HG03045 (cell line): ENCODE results near the gene TCEA2.

ENCODE experiments used
- ATAC-seq: cut with Tn5 transposase; IDR thresholded peaks from one replicate; pipeline ENCODE4 v1.9.1; 2021; ENCODE audit warnings: mild to moderate bottlenecking, moderate library complexity; ENCODE audit not compliant: unreplicated experiment

Gene TCEA2

DNA sequence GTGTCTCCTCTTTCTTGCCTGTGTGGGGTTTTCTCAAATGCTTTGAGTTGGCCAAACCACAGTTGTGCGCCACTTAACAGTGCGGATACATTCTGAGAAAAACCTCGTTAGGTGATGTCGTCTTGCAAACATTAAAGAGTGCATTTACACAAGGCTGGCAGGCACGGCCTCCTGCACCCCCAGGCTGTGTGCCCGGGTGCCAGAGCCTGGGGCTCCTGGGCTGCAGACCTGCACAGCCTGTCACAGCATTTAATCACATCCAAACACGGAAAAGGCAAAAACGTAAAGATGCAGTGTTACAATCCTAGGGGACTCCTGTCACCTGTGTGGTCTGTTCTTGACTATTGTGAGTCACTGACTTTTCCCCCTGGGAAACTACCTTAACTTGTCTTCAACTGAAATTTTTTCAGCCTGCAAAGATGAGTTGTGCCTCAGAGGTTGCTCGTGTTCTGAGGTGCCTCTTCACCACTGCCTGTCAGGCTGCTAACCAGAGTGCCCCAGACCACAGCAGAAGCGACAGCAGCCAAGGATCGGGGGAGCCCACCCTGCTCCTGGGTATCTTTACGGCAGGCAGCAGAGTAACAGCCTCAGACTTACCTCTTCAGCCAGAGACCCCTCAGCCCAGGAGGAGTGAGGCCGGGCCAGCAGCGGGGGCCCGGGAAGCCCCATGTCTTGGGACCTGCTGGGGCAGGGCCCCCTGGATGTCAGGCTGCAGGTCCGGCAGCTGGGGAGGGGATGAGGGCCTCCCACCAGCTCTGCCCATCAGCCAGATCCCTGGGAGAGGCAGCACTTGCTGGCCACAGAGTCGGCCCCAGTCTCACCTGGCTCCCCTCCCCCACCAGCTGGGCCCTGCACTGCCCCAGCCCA, 27.7 kb upstream of the TCEA2 start:
- ATAC-seq: no peak

DNA sequence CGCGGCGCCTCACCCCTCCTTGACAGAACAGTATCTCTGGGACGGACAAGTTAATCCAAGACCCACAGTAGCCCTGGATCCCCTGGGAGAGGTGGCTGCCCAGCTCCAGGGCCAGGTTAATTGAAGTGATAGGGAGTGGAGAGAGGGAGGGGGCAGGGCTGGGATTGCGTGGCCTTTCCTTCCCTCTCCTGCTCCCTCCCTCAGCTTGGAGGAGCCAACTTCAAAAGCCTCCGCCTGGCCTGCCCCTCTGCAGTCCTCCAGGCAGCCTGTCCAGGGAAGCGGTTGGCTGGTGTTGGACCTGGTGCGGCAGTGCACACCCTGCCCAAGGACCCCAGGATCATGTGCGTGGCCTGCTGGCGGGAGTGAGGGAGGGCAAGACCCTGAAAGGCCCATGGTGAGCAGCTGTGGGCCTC, 27.1 kb upstream of the TCEA2 start, which contains the start of gene C20orf204:
TSS of gene C20orf204 (plus strand) at position 250 of the 413 bp plus-strand sequence. CDS start at position 392, 142 bp downstream.
- no peak for ATAC-seq

DNA sequence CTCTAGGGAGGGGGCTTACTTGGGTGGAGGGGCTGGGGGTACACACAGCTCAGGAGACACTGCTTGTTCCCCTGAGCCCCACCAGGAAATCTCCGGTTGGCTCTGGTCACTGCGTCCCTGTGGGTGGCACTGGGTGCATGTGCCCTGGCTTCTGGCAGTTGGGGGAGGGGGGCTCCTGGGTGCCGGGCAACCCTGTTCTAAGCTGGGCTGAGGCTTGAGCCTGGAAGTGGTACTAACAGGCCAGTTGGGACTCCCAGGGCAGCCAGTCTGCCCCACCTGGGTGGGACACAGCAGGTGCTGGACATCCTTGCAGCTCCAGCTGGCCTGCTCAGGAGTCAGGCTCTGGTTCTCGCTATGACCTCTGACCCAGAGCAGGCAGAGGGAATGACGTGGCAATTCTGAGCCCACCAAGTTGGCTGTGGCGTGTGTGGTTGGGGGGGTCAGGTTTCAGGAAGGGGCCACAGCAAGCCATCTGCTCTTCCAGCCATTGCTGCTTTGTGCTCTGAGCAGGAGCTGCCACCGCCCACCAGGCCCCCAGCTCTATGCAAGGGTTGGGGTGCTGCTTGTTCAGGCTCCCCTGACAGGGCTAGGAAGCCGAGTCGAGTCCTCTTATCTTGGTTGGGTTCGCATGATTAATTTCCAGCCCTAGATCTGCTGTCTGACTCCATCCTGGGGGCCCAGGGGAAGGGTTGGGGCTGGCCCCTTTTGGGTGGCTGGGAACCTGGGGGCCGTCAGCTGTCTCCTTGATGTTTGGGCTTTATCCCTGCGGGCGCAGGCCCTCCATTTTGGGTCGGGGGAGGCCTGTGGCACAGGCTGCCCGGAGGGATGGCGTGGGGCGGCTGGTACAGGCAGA, 26.4 kb upstream of the TCEA2 start:
- no peak for ATAC-seq

DNA sequence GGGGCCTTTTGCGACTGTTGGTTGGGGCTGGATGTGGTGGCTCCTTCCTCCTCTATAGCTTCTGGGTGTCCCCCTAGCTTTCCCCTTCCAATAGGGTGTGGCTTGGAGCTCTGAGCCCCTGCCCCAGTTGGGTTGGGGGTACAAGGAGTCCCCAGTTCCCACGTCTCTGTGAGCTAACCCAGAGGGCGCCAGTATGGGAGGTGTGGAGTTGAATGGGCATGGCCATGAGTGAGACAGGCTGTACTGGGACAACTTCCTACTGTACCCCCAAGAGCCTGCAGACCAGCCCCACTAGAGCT, 25.9 kb upstream of the TCEA2 start:
- no peak for ATAC-seq

DNA sequence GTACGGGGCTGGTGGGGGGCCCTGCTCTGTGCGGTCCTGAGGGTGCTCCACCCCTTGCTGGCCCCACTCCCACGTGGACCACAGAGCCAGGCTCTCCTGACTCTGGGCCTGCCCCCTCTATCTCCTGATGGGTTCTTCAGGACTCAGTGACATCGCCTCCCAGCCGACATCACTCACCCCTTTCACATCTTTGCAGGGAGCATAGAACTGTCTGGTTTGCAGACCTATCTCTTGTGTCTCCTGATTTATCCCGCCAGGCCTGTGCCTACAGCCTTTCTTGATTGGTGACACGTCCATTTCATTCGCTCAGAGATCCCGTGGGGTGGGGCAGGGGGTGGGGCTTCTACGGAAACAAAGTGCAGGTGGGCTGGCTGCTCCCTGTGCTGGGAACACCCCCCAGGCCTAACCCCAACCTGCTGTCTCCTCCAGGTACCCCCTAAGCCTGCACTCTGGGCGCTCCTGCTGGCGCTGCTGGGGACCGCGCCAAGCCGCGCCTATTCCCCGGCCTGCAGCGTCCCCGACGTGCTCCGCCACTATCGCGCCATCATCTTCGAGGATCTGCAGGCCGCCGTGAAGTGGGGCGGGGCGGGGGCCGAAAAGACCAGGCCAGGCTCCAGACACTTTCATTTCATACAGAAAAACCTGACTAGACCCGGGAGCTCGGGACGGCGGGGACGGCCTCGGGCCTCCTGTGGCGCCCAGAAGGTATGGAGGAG, 25.3 kb upstream of the TCEA2 start:
- peak; percentile 5 for ATAC-seq

DNA sequence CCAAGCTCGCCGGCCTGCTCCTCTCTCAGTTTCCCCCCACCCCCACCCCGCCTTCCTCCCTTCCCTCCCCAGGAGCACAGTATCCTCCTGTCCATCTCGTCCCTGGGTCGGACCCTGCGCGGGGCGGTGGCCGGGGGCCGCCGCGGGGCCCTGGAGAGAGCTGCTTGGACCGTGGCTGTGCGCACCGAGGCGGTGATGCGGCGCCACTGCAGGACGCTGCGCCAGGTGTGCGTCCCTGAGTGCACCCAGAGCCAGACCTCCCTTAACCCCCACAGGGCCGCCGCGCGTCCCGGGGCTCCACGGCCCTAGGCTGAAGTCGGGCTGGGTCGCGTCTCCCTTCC, 24.8 kb upstream of the TCEA2 start:
- ATAC-seq: peak; percentile 25

DNA sequence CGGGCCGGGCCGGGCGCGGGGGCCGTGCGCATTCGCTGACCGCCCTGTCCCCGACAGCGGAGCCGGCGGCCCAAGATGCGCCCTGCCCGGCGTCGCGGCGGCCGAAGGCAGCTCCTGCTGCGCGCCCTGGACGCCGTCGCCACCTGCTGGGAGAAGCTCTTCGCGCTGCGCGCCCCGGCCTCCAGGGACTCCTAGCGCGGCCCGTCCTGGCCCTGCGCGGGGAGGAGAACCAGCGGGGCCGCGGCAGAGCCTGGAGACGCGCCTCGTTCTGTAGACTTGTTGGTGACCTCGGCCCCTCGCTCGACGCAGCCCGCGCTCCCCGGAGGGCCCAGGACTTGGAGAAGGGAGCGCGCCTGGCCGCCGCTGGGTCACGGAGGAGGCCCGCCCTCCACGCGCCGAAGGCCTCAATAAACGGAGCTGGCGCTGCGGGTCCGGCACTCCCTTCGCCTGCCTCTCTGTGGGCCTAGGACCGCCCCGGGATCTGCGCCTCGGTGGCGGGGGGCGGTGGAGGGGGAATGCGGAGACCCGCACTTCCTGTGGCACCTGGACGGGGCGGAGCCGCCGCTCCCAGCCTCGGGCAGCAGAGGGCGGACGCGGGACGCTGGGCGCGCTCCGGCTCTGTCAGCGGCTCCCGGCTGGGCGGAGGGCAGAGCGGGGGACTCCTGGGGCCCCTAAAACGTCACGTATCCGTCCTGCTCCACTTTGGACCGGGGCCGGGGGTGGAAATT, 24.3 kb upstream of the TCEA2 start:
- ATAC-seq: peak; percentile 41

DNA sequence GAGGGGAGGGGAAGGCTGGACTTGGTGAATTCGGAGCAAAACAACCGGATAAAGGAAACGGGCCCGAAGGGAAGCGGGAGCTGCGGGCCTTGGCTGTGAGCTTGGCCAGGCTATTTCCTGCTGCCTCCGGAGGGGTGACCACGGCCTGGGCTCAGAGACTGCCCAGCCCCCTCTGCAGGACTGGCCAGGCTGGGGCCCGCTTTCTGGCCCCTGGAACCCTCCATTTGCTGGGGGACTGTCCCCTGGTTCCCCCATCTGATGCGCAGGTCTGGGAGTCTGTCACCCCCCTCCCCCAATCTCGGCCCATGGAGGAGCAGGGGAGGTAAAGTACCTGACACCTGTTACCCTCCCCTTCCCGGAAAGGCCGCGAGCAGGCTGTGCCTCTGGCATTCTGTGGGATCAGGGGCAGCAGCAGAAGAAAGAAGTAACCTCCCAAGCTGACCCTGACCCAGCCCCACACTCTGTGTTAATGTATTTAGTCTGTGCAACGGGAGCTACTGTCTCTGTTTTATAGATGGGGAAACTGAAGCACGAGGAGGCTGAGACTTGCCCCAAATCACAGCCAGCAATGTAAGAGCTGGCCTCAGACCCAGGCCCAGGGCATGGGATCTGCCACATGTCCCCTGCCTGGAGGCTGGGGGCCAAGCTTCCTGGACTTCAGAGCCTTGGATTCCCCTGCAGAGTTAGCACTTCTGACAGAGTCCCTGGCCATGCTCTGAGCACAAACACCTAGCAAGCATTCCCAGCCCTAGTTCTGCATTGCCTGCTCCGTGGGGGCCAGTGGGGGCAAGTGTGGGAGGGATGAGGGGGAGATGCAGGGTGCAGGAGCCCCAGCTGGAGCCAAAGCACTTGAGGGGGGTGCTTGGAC, 23.5 kb upstream of the TCEA2 start:
- ATAC-seq: no peak

DNA sequence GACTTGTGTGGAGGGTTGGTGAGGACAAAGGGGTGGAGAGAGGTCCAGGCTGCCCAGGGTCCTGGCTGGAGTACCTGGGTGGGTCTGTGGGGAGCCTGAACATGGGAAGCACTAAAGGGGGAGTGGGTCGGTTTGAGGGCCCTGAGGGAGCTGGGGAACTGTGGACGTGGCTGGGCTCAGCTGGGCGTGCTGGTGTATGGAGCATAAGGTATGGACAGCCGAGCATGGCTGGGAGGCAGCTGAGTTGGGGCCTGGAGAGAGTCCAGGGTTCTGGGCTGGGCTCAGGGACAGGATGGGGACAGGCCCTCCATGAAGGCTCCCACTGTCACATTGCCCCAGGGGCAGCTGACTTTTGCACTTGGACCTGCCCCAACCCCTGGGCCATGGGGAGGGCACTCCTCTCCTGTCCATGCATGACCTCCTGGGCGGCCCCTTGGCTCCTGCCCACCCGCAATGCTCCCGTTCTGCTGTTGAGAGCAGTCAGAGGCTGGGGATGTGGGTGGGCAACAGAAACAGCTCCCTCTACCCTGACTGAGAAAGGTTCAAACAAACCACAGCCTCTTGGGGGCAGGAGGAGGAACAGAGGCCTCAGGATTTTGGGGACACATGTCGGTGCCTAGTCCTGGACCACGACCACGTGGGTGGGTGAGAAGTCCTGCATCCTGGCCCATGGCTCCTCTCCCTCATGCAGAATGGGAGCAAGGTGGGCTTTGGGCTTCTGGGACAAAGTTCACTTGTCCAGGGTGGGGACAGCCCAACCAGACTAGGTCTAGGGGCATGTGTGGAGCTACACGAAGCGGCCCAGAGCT, 22.6 kb upstream of the TCEA2 start:
- no peak for ATAC-seq

DNA sequence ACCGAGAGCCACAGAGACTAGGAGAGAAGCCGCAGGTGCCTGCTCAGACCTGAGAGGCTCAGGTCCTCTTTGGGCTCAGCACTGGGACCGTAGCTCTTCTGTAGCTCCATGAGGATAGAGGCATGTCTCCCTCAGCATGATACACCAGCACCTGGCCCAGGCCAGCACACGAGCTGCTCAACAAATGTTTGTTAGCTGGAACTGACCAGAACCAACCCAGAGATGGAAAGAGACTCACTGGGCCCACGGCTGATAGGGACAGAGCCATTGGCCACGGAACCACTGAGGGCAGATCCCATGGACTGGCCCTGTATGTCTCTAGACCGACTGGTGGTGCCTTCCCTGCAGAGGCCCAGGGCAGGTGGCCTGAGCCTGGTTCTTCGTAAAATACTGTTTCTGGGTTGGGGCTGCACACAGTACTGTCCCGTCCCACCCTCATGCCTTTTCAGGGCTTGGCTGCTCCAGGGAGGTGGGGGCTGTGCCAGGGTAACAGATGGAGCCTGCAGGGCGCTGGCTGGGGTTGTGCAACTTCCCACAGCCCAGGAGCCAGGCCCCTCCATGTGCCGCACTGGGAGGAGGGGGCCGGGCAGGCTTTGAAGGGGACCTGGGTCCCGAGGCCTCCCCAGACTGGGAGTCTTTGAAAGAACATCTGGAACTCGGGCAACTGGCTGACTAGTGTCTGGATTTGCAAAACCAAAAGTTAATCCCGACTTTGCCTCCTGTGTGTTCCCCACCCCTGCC, 21.8 kb upstream of the TCEA2 start:
- ATAC-seq: no peak

DNA sequence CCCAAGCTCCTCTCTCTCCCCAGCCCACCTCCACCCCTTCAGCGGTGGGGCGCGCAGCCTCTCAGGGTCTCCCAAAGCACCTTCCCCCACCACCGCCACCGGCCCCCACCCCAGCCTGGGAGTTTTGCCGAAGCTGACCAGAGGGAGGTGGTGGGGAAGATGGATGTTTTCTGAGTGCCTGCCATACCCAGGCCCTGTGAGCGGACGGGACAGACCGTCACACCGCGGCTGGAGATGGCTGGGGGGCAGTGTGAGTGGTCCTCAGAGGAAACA, 21.3 kb upstream of the TCEA2 start:
- no peak for ATAC-seq

DNA sequence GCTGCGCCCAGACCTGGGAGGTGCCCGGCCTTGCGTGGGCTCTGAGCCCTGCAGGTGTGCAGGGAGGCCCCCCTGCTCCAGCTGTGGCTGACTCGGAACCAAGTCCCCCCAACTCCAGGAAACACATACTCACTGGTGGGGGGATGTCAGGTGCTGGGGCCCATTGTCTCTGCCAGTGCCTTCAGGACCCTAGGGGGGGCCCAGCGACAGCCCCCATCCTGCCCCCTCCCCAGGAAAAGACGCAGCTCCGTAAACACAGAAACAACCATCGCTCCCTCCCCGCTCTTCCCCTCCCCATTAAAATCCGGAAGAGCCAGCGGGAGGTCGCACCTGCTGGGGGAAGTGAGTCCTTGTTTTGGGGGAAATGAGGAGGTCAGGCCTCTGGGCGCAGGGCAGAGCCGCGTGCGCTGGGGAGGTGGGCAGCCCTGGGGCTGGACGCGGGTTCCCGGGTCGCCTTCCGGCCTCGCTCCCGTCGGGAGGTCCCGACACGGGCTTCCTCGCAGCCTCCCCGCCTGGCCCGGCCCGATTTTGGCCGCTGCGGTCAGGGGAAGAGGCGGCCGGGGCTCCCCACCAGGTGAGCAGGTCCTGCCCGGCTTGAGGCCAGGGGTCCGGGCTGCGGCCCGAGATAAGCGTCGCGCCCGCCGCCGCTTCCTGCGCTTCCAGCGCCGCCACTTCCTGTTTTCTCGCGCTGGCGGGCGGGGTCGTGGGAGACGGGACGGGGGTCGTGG, 20.8 kb upstream of the TCEA2 start:
- no peak for ATAC-seq

DNA sequence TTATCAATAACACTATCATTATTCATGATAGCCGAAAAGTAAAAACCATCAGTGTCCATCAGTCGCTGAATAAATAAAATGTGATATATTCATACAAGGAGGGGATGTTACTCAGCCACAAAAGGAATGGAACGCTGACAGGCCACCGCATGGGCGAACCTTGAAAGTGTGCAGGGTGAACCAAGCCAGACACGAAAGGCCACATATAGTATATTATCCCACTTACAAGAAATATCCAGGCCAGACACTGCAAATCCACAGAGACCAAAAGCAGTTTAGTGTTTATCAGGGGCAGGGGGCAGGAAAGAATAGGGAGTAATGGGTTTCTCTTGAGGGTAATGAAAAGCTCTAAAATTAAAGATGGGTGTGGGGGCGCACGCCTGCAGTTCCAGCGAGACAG, 19.2 kb upstream of the TCEA2 start:
- ATAC-seq: no peak

DNA sequence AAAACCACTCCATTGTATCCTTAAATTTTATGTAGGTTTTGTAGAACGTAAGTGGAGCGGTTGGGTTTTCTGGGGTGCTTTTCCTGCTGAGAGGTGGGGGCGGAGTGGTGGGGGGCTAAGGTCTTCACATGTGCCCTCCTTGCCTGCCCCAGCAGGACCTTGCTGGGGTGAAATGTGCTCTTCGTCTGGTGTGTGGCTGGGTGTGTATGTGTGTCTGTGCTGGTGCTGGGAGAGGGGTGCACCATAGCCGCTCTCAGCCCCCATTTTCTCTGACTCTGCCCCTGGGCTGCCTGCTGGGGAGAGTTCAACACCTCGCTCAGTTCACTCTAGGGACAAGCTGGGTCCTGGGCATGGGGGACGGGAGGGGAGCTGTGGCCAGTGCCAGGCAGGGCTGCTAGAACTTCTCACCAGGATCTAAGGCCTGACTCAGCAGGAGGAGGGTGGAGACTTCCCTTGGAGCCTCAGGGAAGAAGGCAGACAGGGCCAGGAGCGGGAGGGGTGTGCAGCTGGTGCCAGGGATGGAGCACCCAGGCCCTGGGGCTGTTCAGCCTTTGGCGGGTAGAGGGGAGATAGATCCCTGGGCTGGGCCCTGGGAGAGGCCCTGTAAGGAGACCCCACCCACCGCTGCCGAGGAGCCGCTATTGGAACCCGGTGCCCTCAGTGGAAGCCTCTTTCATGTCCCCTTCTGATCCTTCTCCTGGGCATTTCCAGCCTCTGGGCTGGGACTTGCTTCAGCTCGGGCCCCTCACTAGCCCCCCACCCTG, 18.3 kb upstream of the TCEA2 start:
- ATAC-seq: no peak

DNA sequence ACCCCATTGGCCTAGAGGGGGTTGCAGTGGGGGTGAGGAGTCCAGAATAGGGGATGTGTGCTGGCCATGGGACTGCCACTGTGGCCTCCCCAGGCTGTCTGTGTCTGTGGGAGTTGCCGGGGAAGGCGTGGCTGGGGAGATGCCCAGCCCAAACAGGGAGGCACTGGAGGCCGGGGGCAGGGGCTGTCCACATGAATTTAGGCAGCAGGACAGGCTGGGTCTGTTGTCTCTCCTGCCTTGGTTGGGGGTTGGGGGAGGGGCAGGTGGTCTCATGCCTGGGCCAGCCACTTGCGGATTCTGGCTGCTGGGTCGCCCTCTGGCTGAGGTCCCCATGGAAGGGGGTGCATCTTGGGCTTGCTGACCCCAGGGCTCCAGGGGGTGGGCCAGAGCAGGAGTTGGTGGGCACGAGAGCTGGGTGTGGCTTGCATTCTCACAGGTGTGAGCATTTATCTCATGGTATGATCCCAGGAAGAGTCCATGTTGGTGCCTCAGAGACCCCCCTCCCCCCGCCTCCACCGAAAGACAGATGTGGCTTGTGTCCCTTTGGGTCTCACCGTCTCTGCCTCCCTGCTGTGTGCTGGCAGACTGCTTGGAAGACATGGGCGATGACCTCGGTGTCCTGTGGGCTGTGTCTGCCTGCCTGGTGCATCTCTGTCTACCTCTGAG, 17.5 kb upstream of the TCEA2 start:
- ATAC-seq: no peak

DNA sequence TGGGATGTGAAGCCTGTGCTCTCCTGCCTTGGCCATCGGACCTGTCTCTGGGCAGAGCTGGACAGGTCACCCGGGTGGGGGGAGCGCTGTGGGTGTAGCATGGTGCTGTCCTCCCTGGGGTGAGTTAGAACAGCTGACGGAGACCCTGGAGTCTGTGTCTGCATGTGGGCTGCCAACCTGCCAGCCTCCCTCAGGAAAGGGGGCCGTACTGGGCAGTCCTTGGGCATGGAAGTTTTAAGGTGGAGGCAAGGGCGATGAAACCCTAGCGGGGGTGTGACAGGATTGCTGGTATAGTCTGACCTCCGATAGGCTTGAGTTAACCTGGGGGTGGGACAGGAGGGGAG, 16.0 kb upstream of the TCEA2 start:
- no peak for ATAC-seq

DNA sequence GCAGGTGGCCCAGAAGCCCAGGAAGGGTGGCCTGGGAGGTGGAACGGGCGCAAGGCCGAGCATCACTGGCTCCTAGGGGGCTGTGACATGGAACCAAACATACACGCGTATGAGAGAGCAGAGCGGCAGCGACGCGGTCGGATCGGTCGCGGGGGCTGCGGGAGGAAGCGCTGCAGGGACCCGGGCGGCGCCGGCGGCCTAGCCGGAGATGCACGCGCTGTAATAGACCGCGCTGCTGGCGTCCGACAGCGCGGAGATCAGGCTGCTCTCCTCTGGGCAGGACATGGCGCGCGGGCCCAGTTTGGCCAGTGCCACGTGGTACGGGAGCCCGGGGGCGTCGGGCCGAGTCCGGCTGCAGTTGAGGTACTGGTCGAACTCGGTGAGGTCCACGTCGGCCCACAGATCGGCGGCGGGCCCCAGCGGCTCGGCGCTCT, 15.0 kb upstream of the TCEA2 start:
- no peak for ATAC-seq
